HCT116 (cell line): ENCODE measurements around the gene ALCAM. TPM values are rescaled to one million over a fixed set of nuclear protein-coding genes. Genes with fewer than 3 reads are reported as not detected.

Experiments
- ATAC-seq: fragments of 200-7000 bp; cut with Tn5 transposase; 2 replicates; pipeline ENCODE4 v1.9.1; 2020; ENCODE audit warnings: mild to moderate bottlenecking, moderate library complexity
- BruUV-seq: library from RNA; stranded (reverse); fragments of 400-500 nt; replicated peaks from 2 replicates; lab custom pipeline; 2021; lab: Mats Ljungman, UMichigan
- CTCF ChIA-PET: fragments of 300-600 bp; sonication (Branson Sonifier 250); formaldehyde crosslinking; loops from one replicate; lab custom pipeline; 2021; ENCODE audit warnings: antibody characterized with exemption; lab: Charles Lee
- POLR2A ChIA-PET: fragments of 300-600, 350-600 bp; sonication (Branson Sonifier 250); formaldehyde crosslinking; loops from one replicate; lab custom pipeline; 2021; ENCODE audit warnings: antibody characterized with exemption; lab: Charles Lee
- RAD21 ChIA-PET, 2 experiments: fragments of 300-600 bp; sonication (Branson Sonifier 250); formaldehyde crosslinking; loops; one replicate each; lab custom pipeline; 2023; ENCODE audit warnings: low total read pairs in 2 of 2; ENCODE audit not compliant: uncharacterized antibody in 2 of 2, unreplicated experiment in 2 of 2, low non-redundant PET in 1 of 2; lab: Charles Lee
- DNase-seq: peaks from one replicate; pipeline ENCODE4 v3.0.0-alpha.2; 2010; ENCODE audit warnings: low read depth, low spot score
- H2AFZ ChIP-seq: fragments of 200-600 bp; shearing (Covaris generic), sonication (generic); 2 replicates; pipeline ENCODE4 v1.6.1; 2017; ENCODE audit warnings: low read depth, mixed run types, mixed read lengths, antibody characterized with exemption, low read length; ENCODE audit not compliant: poor library complexity, severe bottlenecking
- H3K27ac ChIP-seq: 2 replicates; pipeline ENCODE4 v1.5.1; 2012; ENCODE audit warnings: low read depth, low read length
- H3K27me3 ChIP-seq: fragments of 200-600 bp; sonication (generic); 2 replicates; pipeline ENCODE4 v1.6.1; 2016; ENCODE audit warnings: mixed run types, low read length, mixed read lengths; ENCODE audit not compliant: insufficient read depth
- H3K36me3 ChIP-seq, 2 experiments: fragments of 200-500 bp in 1 of 2; fragments of 200-600 bp in 1 of 2; sonication (Bioruptor generic) in 1 of 2; sonication (generic) in 1 of 2; 2 replicates each; pipeline versions ENCODE4 v1.5.1 to v1.6.1; 2014 to 2016; ENCODE audit warnings: low read length in 2 of 2, inconsistent platforms in 1 of 2, mixed read lengths in 1 of 2, mixed run types in 1 of 2; ENCODE audit not compliant: insufficient read depth in 2 of 2, control insufficient read depth in 1 of 2
- H3K4me1 ChIP-seq, 2 experiments: fragments of 200-600 bp in 1 of 2; sonication (generic) in 1 of 2; 2 replicates each; pipeline versions ENCODE4 v1.5.1 to v1.6.1; 2012 to 2017; ENCODE audit warnings: low read length in 2 of 2, inconsistent platforms in 1 of 2, mild to moderate bottlenecking in 1 of 2, mixed read lengths in 1 of 2, mixed run types in 1 of 2, moderate library complexity in 1 of 2; ENCODE audit not compliant: insufficient read depth in 2 of 2, control insufficient read depth in 1 of 2
- H3K4me2 ChIP-seq: fragments of 200-600 bp; sonication (generic); 2 replicates; pipeline ENCODE4 v1.6.1; 2017; ENCODE audit warnings: mixed run types, low read length, mixed read lengths
- H3K4me3 ChIP-seq, 2 experiments: fragments of 200-600 bp in 1 of 2; sonication (generic) in 1 of 2; replicated peaks in 1 of 2; 2 replicates each; pipeline ENCODE4 v1.5.1; 2011 to 2016; ENCODE audit warnings: low read length in 2 of 2, control low read depth in 1 of 2, low read depth in 1 of 2, mild to moderate bottlenecking in 1 of 2, mixed read lengths in 1 of 2, mixed run types in 1 of 2
- H3K79me2 ChIP-seq: fragments of 200-600 bp; sonication (generic); 2 replicates; pipeline ENCODE4 v1.6.1; 2017; ENCODE audit warnings: mild to moderate bottlenecking, mixed run types, low read length, moderate library complexity, mixed read lengths; ENCODE audit not compliant: insufficient read depth
- H3K9ac ChIP-seq: fragments of 200-600 bp; sonication (generic); 2 replicates; pipeline ENCODE4 v1.6.1; 2016; ENCODE audit warnings: low read length, mixed read lengths
- H3K9me2 ChIP-seq: fragments of 200-600 bp; sonication (generic), shearing (Covaris generic); 2 replicates; pipeline ENCODE4 v1.6.1; 2017; ENCODE audit warnings: mixed run types, mild to moderate bottlenecking, moderate library complexity; ENCODE audit not compliant: insufficient read depth
- H3K9me3 ChIP-seq, 2 experiments: fragments of 200-500 bp in 1 of 2; fragments of 200-600 bp in 1 of 2; sonication (Bioruptor generic) in 1 of 2; sonication (generic) in 1 of 2; 2 replicates each; pipeline ENCODE4 v1.6.1; 2014 to 2017; ENCODE audit warnings: low read length in 2 of 2, mixed read lengths in 2 of 2, inconsistent platforms in 1 of 2, low read depth in 1 of 2, mild to moderate bottlenecking in 1 of 2, mixed run types in 1 of 2, moderate library complexity in 1 of 2; ENCODE audit not compliant: control insufficient read depth in 1 of 2, insufficient read depth in 1 of 2
- H4K20me1 ChIP-seq: fragments of 200-600 bp; sonication (generic), shearing (Covaris generic); 2 replicates; pipeline ENCODE4 v1.6.1; 2017; ENCODE audit warnings: mixed run types, mild to moderate bottlenecking, moderate library complexity; ENCODE audit not compliant: insufficient read depth
- CBX3 ChIP-seq: IDR thresholded peaks from 2 replicates; pipeline ENCODE4 v1.6.1; 2012; ENCODE audit warnings: low read depth
- CEBPB ChIP-seq: IDR thresholded peaks from 2 replicates; pipeline ENCODE4 v1.6.1; 2012; ENCODE audit warnings: low read depth
- EGR1 ChIP-seq: IDR thresholded peaks from 2 replicates; pipeline ENCODE4 v1.6.1; 2012; ENCODE audit warnings: low read depth
- EZH2phosphoT487 ChIP-seq: fragments of 200-600 bp; IDR thresholded peaks from 2 replicates; pipeline ENCODE4 v1.6.1; 2018; ENCODE audit warnings: antibody characterized with exemption, borderline replicate concordance
- MAX ChIP-seq: IDR thresholded peaks from 2 replicates; pipeline ENCODE4 v1.6.1; 2012
- RAD21 ChIP-seq: IDR thresholded peaks from 2 replicates; pipeline ENCODE4 v1.6.1; 2012; ENCODE audit warnings: low read depth, mild to moderate bottlenecking
- SP1 ChIP-seq: IDR thresholded peaks from 2 replicates; pipeline ENCODE4 v1.6.1; 2012; ENCODE audit warnings: low read depth
- TCF7L2 ChIP-seq: IDR thresholded peaks from 2 replicates; pipeline ENCODE4 v1.7.0; 2011; ENCODE audit warnings: borderline replicate concordance, inconsistent platforms; ENCODE audit not compliant: insufficient read depth, insufficient read length; ENCODE audit errors: extremely low read depth
- YY1 ChIP-seq: IDR thresholded peaks from 2 replicates; pipeline ENCODE4 v1.6.1; 2011; ENCODE audit warnings: low read length, low read depth, moderate library complexity, mild to moderate bottlenecking; ENCODE audit not compliant: insufficient replicate concordance; ENCODE audit errors: extremely low read depth
- ZFX ChIP-seq: fragments of 450-650 bp; IDR thresholded peaks from 2 replicates; pipeline ENCODE4 v1.6.1; 2017
- ZNF274 ChIP-seq: fragments of 200-500 bp; sonication (Bioruptor generic); IDR thresholded peaks from 2 replicates; pipeline ENCODE4 v1.6.1; 2014; ENCODE audit warnings: mild to moderate bottlenecking, low read depth, low read length, inconsistent platforms
- intact Hi-C: fragments of 100-400 bp; cut with micrococcal nuclease; formaldehyde crosslinking; loops from 2 replicates; pipeline ENCODE4 v1.10.0; 2022
- total RNA-seq: library from RNA; stranded (reverse); gene quantifications from one replicate; pipeline ENCODE4 v1.2.1, GENCODE V29; 2021; ENCODE audit not compliant: unreplicated experiment
- TF ChIP-seq, protein P1 (sequence below): IDR thresholded peaks from 2 replicates; pipeline ENCODE4 v1.6.1; 2011; ENCODE audit warnings: mild to moderate bottlenecking, low read length, moderate library complexity; ENCODE audit not compliant: insufficient replicate concordance; ENCODE audit errors: extremely low read depth
- TF ChIP-seq, protein P2 (sequence below): IDR thresholded peaks from 2 replicates; pipeline ENCODE4 v1.6.1; 2012

The ALCAM gene
- total RNA-seq, 1 experiment from 2014 or later, result 56.7 TPM

DNA sequence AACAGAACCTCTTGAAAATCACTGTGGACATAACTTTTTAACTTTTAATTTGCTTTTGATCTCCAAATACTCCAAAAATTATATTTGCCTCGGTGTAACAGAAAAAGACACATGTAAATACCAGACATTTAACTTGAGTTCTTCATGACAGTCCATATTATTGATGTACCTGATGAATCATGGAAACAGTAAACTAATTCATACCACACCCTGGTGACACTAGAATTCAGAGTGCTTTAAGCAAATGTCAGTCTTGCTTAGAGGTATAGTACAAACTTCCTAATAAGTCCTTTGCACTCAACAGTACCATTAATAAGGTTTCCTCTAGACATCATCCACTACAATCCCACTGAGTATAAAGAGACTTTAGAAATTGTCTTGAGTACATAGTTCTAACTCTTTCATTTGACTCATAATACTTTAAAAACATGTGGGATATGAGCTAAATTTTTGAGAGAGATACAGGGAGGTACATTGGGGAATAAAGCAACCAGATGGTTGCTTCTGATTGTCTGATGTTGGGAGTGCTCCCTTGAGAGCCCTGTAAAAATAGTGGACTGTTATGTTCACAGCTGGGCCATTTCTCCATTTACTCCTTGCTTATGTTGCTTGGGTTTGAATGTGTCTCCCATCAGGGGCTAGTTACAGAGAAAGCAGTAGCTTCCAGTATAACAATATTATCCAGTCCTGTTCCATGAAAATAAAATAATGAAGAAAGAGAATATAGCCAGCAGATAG is 175.7 kb downstream of the ALCAM start:
- H4K20me1 ChIP-seq, result no peaks in the 10 kb centered on the region
- intact Hi-C loops, result no loop called here
- H3K4me2 ChIP-seq, result no peak overlapping the region
- H2AFZ ChIP-seq, result no peak overlapping the region
- H3K4me3 ChIP-seq, result no peak overlapping the region
- no TSS peak for BruUV-seq
- H3K9me2 ChIP-seq, result no peaks in the 10 kb centered on the region
- TF ChIP-seq EGR1 (no peak), SP1 (no peak), ZNF274 (no peak), EZH2phosphoT487 (no peak), YY1 (no peak), RAD21 (no peak), CBX3 (no peak), MAX (no peak), ZFX (no peak), CEBPB (no peak), TCF7L2 (no peak)
- TF ChIP-seq, protein P1, sequence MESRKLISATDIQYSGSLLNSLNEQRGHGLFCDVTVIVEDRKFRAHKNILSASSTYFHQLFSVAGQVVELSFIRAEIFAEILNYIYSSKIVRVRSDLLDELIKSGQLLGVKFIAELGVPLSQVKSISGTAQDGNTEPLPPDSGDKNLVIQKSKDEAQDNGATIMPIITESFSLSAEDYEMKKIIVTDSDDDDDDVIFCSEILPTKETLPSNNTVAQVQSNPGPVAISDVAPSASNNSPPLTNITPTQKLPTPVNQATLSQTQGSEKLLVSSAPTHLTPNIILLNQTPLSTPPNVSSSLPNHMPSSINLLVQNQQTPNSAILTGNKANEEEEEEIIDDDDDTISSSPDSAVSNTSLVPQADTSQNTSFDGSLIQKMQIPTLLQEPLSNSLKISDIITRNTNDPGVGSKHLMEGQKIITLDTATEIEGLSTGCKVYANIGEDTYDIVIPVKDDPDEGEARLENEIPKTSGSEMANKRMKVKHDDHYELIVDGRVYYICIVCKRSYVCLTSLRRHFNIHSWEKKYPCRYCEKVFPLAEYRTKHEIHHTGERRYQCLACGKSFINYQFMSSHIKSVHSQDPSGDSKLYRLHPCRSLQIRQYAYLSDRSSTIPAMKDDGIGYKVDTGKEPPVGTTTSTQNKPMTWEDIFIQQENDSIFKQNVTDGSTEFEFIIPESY, result no peak
- TF ChIP-seq, protein P2, sequence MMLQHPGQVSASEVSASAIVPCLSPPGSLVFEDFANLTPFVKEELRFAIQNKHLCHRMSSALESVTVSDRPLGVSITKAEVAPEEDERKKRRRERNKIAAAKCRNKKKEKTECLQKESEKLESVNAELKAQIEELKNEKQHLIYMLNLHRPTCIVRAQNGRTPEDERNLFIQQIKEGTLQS, result no peak
- ATAC-seq, result no peak
- no peak overlapping the region for H3K27ac ChIP-seq
- no peaks in the 10 kb centered on the region for H3K4me1 ChIP-seq
- no peak for DNase-seq
- H3K27me3 ChIP-seq, result no peaks in the 10 kb centered on the region
- no peak overlapping the region for H3K9ac ChIP-seq
- peaks cover 3 to 9% of the 10 kb centered on the region in 2 experiments; a peak in 3 of 4 replicates for H3K36me3 ChIP-seq
- no peaks in the 10 kb centered on the region for H3K9me3 ChIP-seq
- no peaks in the 10 kb centered on the region for H3K79me2 ChIP-seq
- ChIA-PET RAD21 (no interaction called here), POLR2A (no interaction called here), CTCF (no interaction called here)
